HG02798 (cell line): ENCODE data around the gene CLIC1.

Experiments
- ATAC-seq: cut with Tn5 transposase; IDR thresholded peaks from one replicate; pipeline ENCODE4 v1.9.1; 2021; ENCODE audit warnings: mild to moderate bottlenecking; ENCODE audit not compliant: unreplicated experiment, poor library complexity

Gene CLIC1

GRCh38 chr6:31736021-31736767 lies at the start of gene CLIC1:
Gene CLIC1, minus strand, starts transcription at chr6:31736530. Its CDS starts 230 bp downstream, at chr6:31736300.
- no peak for ATAC-seq

GRCh38 chr6:31785475-31785874 lies 49.1 kb upstream of the CLIC1 start:
- ATAC-seq = no peak

DNA sequence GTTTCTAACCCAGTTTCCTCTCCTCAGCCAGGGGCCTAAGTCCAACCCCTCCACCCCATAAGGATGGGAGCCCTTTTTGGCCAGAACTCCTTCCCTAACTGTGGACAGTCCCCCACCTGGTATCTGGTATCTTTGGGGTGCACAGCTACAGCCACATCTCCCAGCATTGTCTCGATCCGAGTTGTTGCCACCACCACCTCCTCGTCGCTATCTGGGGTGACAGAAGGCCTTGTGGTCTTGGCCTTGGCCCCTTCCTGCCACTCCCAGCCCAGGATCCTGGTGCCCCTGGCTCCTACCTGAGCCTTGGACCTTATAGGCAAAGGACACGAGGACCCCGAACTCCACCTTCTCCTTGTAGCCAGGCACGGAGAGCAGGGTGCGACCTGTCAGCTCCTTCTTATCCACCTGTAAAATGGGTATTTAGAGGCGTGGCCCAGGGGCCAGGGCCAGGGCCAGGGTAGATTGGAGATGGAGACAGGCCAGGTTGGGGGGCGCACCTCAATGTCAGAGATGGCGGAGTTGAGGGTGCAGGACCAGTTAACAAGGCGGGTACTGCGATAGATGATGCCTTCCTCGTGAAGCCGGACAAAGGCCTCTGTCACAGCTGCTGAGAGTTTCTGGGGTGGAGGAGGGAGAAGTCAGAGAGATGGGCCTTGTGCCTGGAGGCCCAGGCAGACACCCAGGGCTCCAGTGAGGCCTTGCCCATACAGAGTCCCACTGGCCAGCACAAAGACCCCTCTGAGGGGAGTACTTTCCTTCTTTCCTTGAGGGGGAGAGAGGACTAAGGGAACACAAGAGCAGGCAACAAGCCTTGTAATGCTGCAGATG lies 48.0 kb upstream of the CLIC1 start:
- no peak for ATAC-seq

- ATAC-seq = no peak
Observed at GRCh38 chr6:31782126-31782855, 46.0 kb upstream of the CLIC1 start.

DNA sequence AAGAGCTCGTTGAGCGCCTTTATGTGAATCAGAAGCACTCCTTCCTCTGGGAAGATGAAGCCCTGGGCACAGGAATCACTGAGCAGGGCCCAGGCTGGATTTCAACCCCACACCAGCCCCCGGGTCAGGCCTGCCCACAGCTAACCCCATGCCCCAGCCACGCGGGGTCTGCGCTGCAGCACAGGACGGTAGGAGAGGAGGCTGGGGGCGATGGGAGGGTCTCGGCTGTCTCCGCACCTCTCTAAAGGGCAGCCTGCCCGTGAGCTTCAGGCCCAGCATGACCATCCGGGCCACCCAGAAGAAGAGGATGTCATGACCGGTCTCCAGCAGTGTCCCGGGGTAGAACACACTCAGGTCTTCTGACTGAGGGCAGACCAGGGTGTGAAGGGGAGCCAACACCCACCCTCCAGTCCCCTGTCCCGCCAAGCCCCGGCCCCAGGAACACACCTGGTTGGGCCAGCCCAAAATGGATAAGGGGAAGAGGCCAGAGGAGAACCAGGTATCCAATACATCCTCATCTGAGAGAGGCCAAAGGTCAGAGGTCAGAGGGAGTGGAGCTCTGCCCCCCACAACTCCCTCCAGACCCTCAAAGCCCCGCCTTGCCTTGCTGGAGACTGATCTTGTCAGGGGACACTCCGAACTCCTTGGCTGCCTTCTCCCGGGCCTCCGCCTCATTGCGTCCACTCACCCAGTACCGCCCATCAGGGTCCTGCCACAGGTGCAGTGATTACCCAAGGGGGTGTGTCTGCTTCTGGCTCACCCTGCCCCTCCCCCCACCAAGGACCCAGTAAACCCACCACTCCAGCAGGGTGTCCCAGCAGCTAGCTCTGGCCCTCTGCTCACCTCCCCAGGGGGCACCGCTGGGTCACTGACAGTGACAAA lies 45.2 kb upstream of the CLIC1 start:
- ATAC-seq = no peak

DNA sequence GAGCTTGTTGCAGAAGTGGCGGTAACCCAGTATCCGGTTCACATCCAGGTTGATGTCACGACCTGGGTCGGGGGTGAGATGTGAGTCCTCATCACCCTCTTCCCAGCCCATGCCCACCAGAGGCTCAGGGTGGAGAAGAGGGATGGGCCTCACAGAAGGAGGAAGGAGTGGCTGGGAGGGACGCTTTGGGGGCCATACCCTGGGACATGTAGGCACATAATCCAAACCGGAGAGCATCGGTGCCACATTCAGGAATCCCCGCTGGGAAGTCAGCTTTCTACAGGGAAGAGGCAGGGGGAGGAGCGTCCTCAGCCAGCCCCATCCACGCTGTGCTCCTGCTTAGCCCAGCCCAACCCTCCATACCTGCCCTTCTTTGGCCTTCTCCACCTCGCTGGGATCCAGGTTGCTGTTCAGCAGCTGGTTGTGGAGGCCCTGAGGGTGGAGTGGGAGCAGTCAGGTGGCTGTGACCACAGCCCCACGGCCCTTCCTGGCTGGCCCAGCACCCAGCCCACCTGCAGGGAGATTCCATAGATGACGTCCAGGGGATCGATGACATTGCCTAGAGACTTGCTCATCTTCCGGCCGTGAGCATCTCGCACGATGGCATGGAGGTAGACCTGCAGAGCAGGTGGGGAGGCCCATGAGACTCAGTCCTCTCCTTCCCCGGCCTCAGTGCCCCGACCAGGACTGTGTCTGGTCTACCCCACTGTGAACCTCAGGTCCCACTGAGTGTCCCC lies 44.3 kb upstream of the CLIC1 start:
- ATAC-seq = no peak

DNA sequence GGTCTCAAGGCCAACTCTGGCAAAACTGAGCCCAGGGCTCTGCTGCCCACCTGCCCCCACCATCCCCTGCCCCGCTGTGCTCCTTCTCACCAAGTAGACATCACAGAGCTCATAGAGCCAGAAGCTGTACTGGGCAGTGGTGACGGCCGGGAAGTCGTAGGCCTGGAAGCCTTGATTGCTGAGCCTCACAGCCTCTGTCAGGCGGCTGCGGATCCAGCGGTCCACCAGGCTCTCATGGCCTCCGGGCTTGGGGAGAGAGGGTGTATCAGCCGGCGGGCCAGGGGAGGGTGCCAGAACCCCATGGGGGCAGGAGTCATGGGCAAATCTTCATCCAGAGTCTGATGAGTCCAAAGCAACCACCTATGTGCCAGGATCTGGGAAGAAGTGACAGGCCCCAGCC lies 43.6 kb upstream of the CLIC1 start:
- no peak for ATAC-seq

DNA sequence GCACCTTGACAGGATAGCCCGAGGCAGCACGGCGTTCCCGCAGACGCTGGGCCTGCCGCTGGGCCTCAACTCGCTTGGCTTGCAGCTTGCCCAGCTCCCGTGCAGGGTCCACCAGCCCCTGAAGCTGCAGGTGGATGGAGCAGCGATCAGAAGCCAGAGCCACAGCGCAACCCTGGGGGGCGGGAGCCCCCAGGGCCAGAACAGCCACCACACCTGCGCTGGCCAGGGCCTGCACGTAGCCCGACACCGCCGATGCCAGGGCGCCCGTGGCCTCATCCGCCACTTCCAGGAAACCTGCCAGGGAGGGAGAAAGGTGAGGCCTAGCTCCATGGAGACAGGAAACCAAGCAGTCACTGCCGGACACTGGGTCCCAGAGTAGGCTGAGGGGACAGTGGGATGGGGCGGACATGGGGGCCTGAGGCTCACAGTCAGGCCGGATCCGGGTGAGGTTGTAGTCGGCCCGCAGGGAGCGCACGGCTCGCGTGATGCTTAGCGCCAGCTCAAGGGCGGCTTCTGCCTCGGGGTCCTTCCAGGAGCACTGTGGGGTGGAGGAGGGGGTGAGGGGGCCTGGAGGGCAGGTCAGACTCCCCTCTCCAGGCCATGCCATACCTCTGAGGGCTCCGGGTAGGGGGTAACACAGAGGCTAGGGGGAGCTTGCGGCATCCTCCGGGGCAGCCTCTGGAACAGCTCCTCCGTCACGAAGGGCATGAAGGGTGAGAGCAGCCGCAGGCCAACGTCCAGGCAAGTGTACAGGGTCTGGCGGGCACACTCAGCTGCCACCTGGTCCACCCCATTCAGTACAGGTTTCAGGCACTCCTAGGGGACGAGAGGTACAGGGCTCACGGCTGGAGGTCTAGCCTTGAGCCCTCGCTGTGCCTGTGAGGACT lies 42.9 kb upstream of the CLIC1 start:
- ATAC-seq = no peak

GRCh38 chr6:31778193-31778592 lies 41.9 kb upstream of the CLIC1 start:
- no peak for ATAC-seq

- ATAC-seq = no peak
Observed at GRCh38 chr6:31777667-31778050, 41.3 kb upstream of the CLIC1 start.

- ATAC-seq = peak; percentile 76
Observed at GRCh38 chr6:31776989-31777666, 40.8 kb upstream of the CLIC1 start, which contains the start of gene VWA7. Gene VWA7, minus strand, starts transcription at chr6:31777328. Its CDS starts 549 bp downstream, at chr6:31776779.

DNA sequence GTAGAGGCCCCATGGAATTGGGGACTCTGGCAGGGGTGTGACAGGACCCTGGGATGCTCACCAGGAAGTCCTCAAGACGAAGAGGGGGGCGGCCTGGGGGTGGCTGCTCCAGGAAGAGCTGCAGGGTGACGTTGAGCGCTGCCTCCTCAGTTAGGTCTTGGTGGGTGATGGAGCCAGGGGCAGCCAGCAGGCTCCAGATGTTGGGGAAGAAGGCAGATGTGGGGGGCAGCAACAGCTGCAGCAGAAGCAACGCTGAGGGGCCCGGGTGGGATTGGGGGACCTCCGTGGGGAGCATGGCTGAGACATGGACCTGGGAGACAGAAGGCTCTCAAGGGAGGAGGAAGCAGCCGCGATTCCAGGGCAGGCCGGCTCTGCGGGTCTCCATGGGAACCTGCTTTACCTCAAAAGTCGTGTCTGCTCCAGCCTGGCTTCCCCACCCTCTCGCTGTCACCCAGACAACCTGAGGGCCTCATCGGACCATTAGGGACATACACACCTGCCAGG lies 40.2 kb upstream of the CLIC1 start:
- no peak for ATAC-seq

GRCh38 chr6:31775633-31776484 lies 39.5 kb upstream of the CLIC1 start:
- no peak for ATAC-seq

DNA sequence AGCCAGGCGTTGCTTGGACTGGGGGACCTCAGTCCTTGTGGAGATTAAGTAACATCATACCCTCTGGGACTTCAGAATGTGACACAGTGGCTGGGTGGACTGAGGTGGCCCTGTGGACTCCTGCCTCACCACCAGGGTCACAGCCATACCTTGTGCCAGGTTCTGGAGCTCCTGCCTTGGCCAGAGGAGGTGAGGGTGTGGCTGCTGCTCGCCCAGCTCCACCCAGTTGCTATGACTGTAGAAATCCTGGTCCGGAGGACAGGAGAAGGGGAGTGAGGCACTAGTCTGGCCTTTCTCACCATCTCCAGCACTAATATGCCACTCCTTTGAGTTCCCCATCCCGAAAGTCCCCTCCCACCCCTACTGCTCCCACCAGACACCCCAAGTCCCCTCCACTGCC lies 38.9 kb upstream of the CLIC1 start:
- ATAC-seq = no peak

DNA sequence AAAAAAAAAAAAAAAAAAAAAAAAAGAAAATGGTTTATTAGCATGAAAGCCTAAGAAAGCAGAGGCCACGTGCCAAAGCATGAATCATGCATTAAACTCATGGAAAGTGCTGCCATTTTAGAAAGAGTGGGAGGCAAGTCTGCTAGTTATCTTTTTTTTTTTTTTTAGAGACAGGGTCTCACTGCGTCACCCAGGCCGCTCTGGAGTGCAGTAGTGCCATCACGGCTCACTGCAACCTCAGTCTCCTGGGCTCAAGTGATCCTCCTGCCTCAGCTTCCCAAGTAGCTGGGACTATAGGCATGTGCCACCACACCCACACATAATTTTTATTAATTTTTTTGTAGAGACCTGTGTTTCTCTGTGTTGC lies 35.6 kb upstream of the CLIC1 start:
- no peak for ATAC-seq

DNA sequence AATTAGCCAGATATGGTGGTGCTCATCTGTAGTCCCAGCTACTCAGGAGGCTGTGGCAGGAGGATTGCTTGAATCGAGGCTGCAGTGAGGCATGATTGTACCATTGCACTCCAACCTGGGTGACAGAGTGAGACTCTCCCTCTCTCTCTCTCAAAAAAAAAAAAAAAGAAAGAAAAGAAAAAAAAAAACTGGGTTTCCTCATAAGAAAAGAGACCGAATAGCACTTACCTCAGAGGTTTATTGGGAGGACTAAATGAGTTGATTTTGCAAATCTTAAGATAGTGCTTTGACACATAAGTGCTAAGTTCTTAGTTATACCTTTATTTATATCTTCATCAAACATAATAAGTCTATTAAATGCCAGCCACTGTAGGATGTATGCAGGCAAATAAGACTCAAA lies 34.5 kb upstream of the CLIC1 start:
- no peak for ATAC-seq
